NB4 (cell line): Measurements from ENCODE around the gene LRRC72.
A peak's percentile ranks its signal among the peaks of the same experiment; 100 is the strongest.

Source experiments
- DNase-seq: peaks from one replicate; pipeline ENCODE4 v3.0.0; 2010; ENCODE audit warnings: low read depth
- H3K4me3 ChIP-seq: one replicate; pipeline ENCODE4 v1.5.1; 2011; ENCODE audit warnings: mild to moderate bottlenecking, low read depth, low read length, moderate library complexity
- CTCF ChIP-seq: IDR thresholded peaks from one replicate; pipeline ENCODE4 v1.5.1; 2012; ENCODE audit warnings: low read depth, low read length
- MYC ChIP-seq: IDR thresholded peaks from 2 replicates; pipeline ENCODE4 v1.6.1; 2011; ENCODE audit warnings: low read depth, low read length
- POLR2A ChIP-seq: IDR thresholded peaks from 2 replicates; pipeline ENCODE4 v1.6.1; 2011; ENCODE audit warnings: mild to moderate bottlenecking; ENCODE audit not compliant: insufficient read length; ENCODE audit errors: extremely low read depth
- TF ChIP-seq, protein P1 (sequence below): IDR thresholded peaks from 2 replicates; pipeline ENCODE4 v1.6.1; 2011; ENCODE audit warnings: low read depth, low read length

LRRC72 gene

DNA sequence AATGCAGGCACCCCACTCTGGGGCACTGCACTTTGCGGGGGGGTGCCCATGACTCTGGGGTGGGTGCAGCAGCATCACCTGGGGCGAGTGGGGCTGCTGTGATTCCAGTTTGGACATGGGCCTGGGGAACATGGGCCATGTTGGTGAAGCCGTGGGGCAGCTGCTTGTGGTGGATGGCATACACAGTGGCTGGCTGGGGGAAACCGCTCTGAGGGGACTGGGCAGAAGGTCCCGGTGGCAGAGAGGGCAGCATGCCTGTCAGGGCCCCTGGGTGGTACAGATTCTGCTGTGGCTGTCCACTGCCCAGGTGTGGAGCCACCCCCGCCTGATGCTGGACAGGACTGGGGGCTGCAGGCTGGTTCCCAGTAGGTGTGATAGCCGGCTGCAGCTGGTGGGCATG lies 57.2 kb downstream of the LRRC72 start:
- TF ChIP-seq POLR2A (no peak), CTCF (no peak), MYC (no peak)
- TF ChIP-seq, protein P1, sequence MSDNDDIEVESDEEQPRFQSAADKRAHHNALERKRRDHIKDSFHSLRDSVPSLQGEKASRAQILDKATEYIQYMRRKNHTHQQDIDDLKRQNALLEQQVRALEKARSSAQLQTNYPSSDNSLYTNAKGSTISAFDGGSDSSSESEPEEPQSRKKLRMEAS: no peak

GRCh38 chr7:16585540-16585939 lies 58.9 kb downstream of the LRRC72 start:
- peak; percentile 24 for DNase-seq
- TF ChIP-seq POLR2A (no peak), CTCF (no peak), MYC (no peak)
- TF ChIP-seq, protein P1: no peak
- H3K4me3 ChIP-seq: no peak overlapping the region

More for the DNA sequence above, 57.2 kb downstream of the LRRC72 start:
- DNase-seq: no peak
- H3K4me3 ChIP-seq: no peak overlapping the region

DNA sequence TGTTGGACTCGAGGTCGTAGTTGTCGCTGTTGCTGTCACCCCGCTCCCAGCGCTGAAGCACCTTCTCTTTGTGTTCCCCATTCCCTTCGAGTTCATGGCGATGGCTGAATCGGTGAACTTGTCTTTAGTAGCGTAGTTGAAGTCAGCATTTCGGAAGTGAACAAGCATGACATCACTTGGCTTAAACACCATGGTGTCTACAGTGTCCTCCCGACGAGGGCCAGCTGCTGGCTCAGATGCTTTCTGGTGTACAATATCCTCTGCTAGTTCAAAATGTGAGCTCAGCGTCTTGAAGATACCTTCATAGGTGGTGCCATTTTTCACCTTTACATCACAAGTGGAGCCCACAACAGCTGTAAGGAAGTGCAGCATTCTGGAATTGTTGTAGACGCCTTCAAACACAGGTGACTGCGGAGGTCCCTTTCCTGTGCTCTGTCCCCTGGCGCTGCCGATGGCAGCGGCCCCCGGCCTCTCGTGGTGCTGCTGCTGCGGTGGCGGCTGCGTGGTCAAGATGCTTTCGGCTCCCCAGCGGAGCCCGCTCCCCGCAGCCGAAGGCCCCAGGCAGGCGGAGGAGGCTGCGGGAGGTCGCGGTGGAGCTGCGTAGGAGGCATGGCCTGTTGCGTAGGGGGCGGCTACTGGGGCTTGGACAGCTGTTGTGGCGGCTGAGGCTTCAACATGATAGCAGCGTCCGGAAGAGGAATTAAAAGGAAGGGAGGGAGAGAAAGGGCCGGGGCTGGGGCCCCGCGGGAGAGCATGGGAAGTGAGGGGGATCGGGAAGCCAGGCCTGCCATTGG lies 59.7 kb downstream of the LRRC72 start:
- peak overlapping the region; percentile 23 for H3K4me3 ChIP-seq
- TF ChIP-seq, protein P1: no peak
- TF ChIP-seq POLR2A: no peak
- no peak for TF ChIP-seq CTCF
- TF ChIP-seq MYC: no peak
- DNase-seq: peak; percentile 82

DNA sequence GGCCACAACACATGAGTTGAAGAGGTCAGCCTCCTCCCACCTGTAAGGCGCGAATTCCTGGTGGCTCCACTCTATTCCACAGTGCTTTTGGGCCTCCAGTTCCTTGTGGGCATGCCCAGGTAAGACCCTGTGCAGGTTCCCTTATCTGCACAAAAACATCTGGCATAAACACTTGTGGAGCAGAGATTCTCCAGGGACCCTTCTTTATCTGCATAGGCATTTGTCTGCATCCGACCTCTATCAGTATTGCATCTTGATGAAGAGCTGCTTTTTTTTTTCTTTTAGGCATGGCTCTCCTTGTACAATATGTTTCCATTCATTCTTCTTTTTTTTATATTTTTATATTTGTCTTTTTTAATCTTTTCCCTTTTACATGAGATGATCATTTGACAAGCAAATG lies 60.5 kb downstream of the LRRC72 start:
- peak overlapping the region; percentile 21 for H3K4me3 ChIP-seq
- TF ChIP-seq CTCF (no peak), MYC (no peak), POLR2A (no peak)
- TF ChIP-seq, protein P1: no peak
- no peak for DNase-seq

DNA sequence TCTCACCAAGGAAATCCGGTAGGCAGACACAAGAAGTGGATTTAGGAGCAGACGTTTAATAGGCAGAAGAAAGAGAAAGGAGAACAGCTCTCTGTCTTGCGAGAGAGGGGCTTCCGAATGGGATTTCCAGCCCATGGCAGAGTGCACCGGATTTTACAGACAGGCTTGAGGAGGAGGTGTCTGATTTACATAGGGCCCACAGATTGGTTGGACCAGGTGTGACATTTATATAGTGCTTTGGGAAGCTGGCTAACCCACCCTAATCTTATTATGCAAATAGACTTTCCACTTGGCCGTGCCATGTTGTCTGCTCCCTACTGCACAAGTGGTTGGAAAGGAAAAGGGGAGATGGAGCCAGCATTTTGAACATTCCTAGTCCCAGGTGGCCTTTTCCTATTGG lies 61.2 kb downstream of the LRRC72 start:
- no peak for DNase-seq
- TF ChIP-seq POLR2A (no peak), MYC (no peak), CTCF (no peak)
- TF ChIP-seq, protein P1: no peak
- no peak overlapping the region for H3K4me3 ChIP-seq

DNA sequence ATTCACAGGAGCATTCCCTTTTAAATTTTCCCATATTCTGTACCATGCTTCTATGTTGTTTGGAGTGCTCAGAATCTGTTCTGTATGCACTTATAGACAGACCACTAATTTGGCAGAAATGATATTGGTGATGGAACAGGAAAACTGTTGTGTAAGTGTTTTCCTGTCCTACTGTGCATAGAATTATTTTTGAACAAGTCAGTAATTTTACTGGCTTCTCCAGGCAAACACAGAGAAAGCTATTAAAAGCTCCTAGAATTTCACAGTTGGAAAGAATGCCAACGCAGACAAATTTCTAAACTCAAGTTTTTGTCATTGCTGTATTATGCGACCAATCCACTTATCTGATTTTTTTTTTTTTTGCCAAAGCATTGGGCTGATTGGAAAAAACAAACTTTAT lies 63.3 kb downstream of the LRRC72 start:
- H3K4me3 ChIP-seq: no peak overlapping the region
- TF ChIP-seq MYC (no peak), CTCF (no peak), POLR2A (no peak)
- TF ChIP-seq, protein P1: no peak
- DNase-seq: no peak
